HepG2 (cell line): ENCODE results near the gene AURKA. TPM values are rescaled to one million over a fixed set of nuclear protein-coding genes. Genes with fewer than 3 reads are reported as not detected.

Experiments
- FOSL2 ChIP-seq: sonication (generic); formaldehyde crosslinking; IDR thresholded peaks from 2 replicates; pipeline ENCODE4 v1.4.0; 2020; ENCODE audit warnings: missing genetic modification reagents
- HNF4A ChIP-seq: sonication (generic); formaldehyde crosslinking; IDR thresholded peaks from 2 replicates; pipeline ENCODE4 v1.4.0; 2020; ENCODE audit warnings: missing genetic modification reagents
- IRF2 ChIP-seq: IDR thresholded peaks from 2 replicates; pipeline ENCODE4 v1.6.1; 2018; ENCODE audit warnings: missing genetic modification reagents, missing compliant biosample characterization
- JDP2 ChIP-seq: sonication (generic); formaldehyde crosslinking; IDR thresholded peaks from 2 replicates; pipeline ENCODE4 v1.8.1; 2022; ENCODE audit warnings: missing genetic modification reagents, borderline replicate concordance
- KDM6A ChIP-seq: IDR thresholded peaks from 2 replicates; pipeline ENCODE4 v1.6.1; 2016; ENCODE audit warnings: low read depth
- MTF1 ChIP-seq: sonication (generic); formaldehyde crosslinking; IDR thresholded peaks from 2 replicates; pipeline ENCODE4 v1.5.0; 2020; ENCODE audit warnings: missing genetic modification reagents
- MXI1 ChIP-seq: IDR thresholded peaks from 3 replicates; pipeline ENCODE4 v1.6.1; 2012; ENCODE audit warnings: low read depth, low read length, inconsistent platforms, borderline replicate concordance
- NONO ChIP-seq, 2 experiments: fragments of 450-650 bp in 1 of 2; sonication (generic) in 1 of 2; formaldehyde crosslinking in 1 of 2; IDR thresholded peaks in 1 of 2; conservative IDR thresholded peaks in 1 of 2; 2 replicates each; pipeline versions ENCODE4 v1.6.1 to v1.8.0; 2017 to 2022; ENCODE audit warnings: mild to moderate bottlenecking in 1 of 2, missing genetic modification reagents in 1 of 2, moderate library complexity in 1 of 2
- POLR2G ChIP-seq: fragments of 200-400 bp; formaldehyde crosslinking; IDR thresholded peaks from 2 replicates; pipeline ENCODE4 v1.6.1; 2018; ENCODE audit warnings: mild to moderate bottlenecking, low read depth, low read length, moderate library complexity
- SP2 ChIP-seq: sonication (generic); formaldehyde crosslinking; IDR thresholded peaks from 2 replicates; pipeline ENCODE4 v1.5.1; 2020; ENCODE audit warnings: mild to moderate bottlenecking, missing genetic modification reagents
- STAT5B ChIP-seq: sonication (generic); formaldehyde crosslinking; IDR thresholded peaks from 2 replicates; pipeline ENCODE4 v1.4.0; 2020; ENCODE audit warnings: missing genetic modification reagents
- TEAD2 ChIP-seq: sonication (generic); formaldehyde crosslinking; IDR thresholded peaks from 2 replicates; pipeline ENCODE4 v1.9.0; 2021; ENCODE audit warnings: missing genetic modification reagents
- WIZ ChIP-seq: sonication (generic); formaldehyde crosslinking; IDR thresholded peaks from 2 replicates; pipeline ENCODE4 v1.5.1; 2020; ENCODE audit warnings: mild to moderate bottlenecking, missing genetic modification reagents
- ZKSCAN1 ChIP-seq: fragments of 150-350 bp; IDR thresholded peaks from 2 replicates; pipeline ENCODE4 v1.6.1; 2014; ENCODE audit warnings: low read length
- ZNF124 ChIP-seq: sonication (generic); formaldehyde crosslinking; IDR thresholded peaks from 2 replicates; pipeline ENCODE4 v1.4.0; 2020; ENCODE audit warnings: missing genetic modification reagents
- ZNF367 ChIP-seq: sonication (generic); formaldehyde crosslinking; IDR thresholded peaks from 2 replicates; pipeline ENCODE4 v1.4.0; 2020; ENCODE audit warnings: missing genetic modification reagents, borderline replicate concordance
- ZNF577 ChIP-seq: sonication (generic); formaldehyde crosslinking; IDR thresholded peaks from 2 replicates; pipeline ENCODE4 v1.4.0; 2020; ENCODE audit warnings: mild to moderate bottlenecking, low read depth, missing genetic modification reagents, borderline replicate concordance
- ZNF629 ChIP-seq: sonication (generic); formaldehyde crosslinking; conservative IDR thresholded peaks from 2 replicates; pipeline ENCODE4 v1.5.0; 2020; ENCODE audit warnings: missing genetic modification reagents
- ZNF674 ChIP-seq: sonication (generic); formaldehyde crosslinking; IDR thresholded peaks from 2 replicates; pipeline ENCODE4 v1.5.0; 2020; ENCODE audit warnings: low read depth, mild to moderate bottlenecking, missing genetic modification reagents
- ZNF7 ChIP-seq: IDR thresholded peaks from 2 replicates; pipeline ENCODE4 v1.6.1; 2016; ENCODE audit warnings: missing biosample characterization, missing genetic modification reagents
- ZNF792 ChIP-seq: IDR thresholded peaks from 2 replicates; pipeline ENCODE4 v1.6.1; 2016
- polyA plus RNA-seq, 8 experiments: library from polyadenylated mRNA; depleted of rRNA in 3 of 8; stranded (reverse) in 7 of 8; unstranded in 1 of 8; fragments of >200 nt; fragmentation: Illumina TruSeq in 4 of 8; extraction: Trizol in 4 of 8; gene quantifications; 2 replicates each; pipeline versions ENCODE4 v1.2.1 to v1.2.3, GENCODE V29; 2011 to 2016; ENCODE audit warnings: low read depth in 4 of 8, missing spikeins in 1 of 8, mixed read lengths in 1 of 8; ENCODE audit not compliant: insufficient read depth in 1 of 8
- total RNA-seq, 5 experiments: library from RNA; depleted of rRNA; stranded (reverse); fragments of >200 nt; fragmentation: Illumina TruSeq; extraction: Trizol; gene quantifications; 2 replicates each; pipeline ENCODE4 v1.2.3, GENCODE V29; 2016; ENCODE audit warnings: low read depth in 1 of 5
- TF ChIP-seq, protein P1 (sequence below): IDR thresholded peaks from 2 replicates; pipeline ENCODE4 v1.6.1; 2012; ENCODE audit warnings: inconsistent platforms
- TF ChIP-seq, protein P2 (sequence below): IDR thresholded peaks from 2 replicates; pipeline ENCODE4 v1.6.1; 2012; ENCODE audit warnings: low read length, improper control_type of control experiment
- TF ChIP-seq, protein P3 (sequence below): sonication (generic); formaldehyde crosslinking; IDR thresholded peaks from 2 replicates; pipeline ENCODE4 v1.5.0; 2020; ENCODE audit warnings: mild to moderate bottlenecking, missing genetic modification reagents, borderline replicate concordance
- TF ChIP-seq, protein P4 (sequence below): sonication (generic); formaldehyde crosslinking; IDR thresholded peaks from 2 replicates; pipeline ENCODE4 v1.4.0; 2020; ENCODE audit warnings: missing genetic modification reagents, mild to moderate bottlenecking, borderline replicate concordance

AURKA gene
- total and polyA plus RNA-seq, 2 of the 13 experiments (the other 11 are each of a cell fraction or from before 2014, with no cell fraction given): 96.4 to 224 TPM

DNA sequence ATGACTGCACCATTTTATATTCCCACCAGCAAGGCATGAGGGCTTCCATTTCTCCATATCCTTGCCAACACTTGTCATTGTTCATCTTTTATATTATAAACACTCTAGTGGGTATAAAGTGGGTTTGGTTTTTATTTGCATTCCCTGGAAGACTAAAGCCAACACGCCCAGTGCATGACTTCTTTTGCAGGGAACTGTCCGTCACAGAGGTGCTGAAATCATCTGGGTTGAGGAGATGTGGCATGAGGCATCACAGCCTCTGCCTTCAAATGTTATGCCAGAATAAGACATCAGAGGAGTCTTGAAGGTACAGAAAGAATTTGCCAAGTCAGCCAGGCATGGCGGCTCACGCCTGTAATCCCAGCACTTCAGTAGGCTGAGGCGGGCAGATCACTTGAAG, 63.2 kb downstream of the AURKA start (continued):
- no peak for TF ChIP-seq IRF2 (CRISPR knock-in tag)
- TF ChIP-seq, protein P1, sequence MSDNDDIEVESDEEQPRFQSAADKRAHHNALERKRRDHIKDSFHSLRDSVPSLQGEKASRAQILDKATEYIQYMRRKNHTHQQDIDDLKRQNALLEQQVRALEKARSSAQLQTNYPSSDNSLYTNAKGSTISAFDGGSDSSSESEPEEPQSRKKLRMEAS: no peak
- no peak for TF ChIP-seq NONO (IDR thresholded peaks at IDR 0.05)
- TF ChIP-seq NONO (CRISPR knock-in tag; conservative IDR thresholded peaks at IDR 0.05): no peak
- TF ChIP-seq, protein P2, sequence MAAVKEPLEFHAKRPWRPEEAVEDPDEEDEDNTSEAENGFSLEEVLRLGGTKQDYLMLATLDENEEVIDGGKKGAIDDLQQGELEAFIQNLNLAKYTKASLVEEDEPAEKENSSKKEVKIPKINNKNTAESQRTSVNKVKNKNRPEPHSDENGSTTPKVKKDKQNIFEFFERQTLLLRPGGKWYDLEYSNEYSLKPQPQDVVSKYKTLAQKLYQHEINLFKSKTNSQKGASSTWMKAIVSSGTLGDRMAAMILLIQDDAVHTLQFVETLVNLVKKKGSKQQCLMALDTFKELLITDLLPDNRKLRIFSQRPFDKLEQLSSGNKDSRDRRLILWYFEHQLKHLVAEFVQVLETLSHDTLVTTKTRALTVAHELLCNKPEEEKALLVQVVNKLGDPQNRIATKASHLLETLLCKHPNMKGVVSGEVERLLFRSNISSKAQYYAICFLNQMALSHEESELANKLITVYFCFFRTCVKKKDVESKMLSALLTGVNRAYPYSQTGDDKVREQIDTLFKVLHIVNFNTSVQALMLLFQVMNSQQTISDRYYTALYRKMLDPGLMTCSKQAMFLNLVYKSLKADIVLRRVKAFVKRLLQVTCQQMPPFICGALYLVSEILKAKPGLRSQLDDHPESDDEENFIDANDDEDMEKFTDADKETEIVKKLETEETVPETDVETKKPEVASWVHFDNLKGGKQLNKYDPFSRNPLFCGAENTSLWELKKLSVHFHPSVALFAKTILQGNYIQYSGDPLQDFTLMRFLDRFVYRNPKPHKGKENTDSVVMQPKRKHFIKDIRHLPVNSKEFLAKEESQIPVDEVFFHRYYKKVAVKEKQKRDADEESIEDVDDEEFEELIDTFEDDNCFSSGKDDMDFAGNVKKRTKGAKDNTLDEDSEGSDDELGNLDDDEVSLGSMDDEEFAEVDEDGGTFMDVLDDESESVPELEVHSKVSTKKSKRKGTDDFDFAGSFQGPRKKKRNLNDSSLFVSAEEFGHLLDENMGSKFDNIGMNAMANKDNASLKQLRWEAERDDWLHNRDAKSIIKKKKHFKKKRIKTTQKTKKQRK: no peak
- TF ChIP-seq ZNF629: no peak
- peak; percentile 52; the same call in 1 of the 2 replicates for TF ChIP-seq STAT5B (CRISPR knock-in tag)
- TF ChIP-seq ZNF792 (CRISPR knock-in tag): no peak
- TF ChIP-seq ZNF577 (CRISPR knock-in tag): no peak
- TF ChIP-seq ZNF124 (CRISPR knock-in tag): 0 out of 2 replicates have a peak, but pooled peaks have one; percentile 29
- no peak for TF ChIP-seq POLR2G
- TF ChIP-seq TEAD2 (CRISPR knock-in tag): no peak
- no peak for TF ChIP-seq FOSL2 (CRISPR knock-in tag)
- TF ChIP-seq KDM6A (CRISPR knock-in tag): no peak
- peak; percentile 48; the same call in 1 of the 2 replicates for TF ChIP-seq ZNF7
- peak; percentile 96; the same call in 1 of the 2 replicates for TF ChIP-seq WIZ (CRISPR knock-in tag)
- TF ChIP-seq ZNF674 (CRISPR knock-in tag): no peak
- TF ChIP-seq JDP2: no peak
- TF ChIP-seq SP2: no peak
- TF ChIP-seq, protein P3, sequence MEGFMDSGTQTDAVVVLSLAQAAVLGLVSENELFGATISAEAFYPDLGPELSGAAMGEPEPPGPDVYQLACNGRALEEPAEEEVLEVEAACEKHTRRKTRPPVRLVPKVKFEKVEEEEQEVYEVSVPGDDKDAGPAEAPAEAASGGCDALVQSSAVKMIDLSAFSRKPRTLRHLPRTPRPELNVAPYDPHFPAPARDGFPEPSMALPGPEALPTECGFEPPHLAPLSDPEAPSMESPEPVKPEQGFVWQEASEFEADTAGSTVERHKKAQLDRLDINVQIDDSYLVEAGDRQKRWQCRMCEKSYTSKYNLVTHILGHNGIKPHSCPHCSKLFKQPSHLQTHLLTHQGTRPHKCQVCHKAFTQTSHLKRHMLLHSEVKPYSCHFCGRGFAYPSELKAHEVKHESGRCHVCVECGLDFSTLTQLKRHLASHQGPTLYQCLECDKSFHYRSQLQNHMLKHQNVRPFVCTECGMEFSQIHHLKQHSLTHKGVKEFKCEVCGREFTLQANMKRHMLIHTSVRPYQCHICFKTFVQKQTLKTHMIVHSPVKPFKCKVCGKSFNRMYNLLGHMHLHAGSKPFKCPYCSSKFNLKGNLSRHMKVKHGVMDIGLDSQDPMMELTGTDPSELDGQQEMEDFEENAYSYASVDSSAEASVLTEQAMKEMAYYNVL (CRISPR knock-in tag): no peak
- no peak for TF ChIP-seq HNF4A (CRISPR knock-in tag)
- TF ChIP-seq ZKSCAN1: no peak
- no peak for TF ChIP-seq ZNF367 (CRISPR knock-in tag)
- TF ChIP-seq, protein P4, sequence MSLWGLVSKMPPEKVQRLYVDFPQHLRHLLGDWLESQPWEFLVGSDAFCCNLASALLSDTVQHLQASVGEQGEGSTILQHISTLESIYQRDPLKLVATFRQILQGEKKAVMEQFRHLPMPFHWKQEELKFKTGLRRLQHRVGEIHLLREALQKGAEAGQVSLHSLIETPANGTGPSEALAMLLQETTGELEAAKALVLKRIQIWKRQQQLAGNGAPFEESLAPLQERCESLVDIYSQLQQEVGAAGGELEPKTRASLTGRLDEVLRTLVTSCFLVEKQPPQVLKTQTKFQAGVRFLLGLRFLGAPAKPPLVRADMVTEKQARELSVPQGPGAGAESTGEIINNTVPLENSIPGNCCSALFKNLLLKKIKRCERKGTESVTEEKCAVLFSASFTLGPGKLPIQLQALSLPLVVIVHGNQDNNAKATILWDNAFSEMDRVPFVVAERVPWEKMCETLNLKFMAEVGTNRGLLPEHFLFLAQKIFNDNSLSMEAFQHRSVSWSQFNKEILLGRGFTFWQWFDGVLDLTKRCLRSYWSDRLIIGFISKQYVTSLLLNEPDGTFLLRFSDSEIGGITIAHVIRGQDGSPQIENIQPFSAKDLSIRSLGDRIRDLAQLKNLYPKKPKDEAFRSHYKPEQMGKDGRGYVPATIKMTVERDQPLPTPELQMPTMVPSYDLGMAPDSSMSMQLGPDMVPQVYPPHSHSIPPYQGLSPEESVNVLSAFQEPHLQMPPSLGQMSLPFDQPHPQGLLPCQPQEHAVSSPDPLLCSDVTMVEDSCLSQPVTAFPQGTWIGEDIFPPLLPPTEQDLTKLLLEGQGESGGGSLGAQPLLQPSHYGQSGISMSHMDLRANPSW: no peak
- TF ChIP-seq MTF1 (CRISPR knock-in tag): no peak
- TF ChIP-seq MXI1: no peak
